ENCODE results near the gene TEAD4. TPM values are rescaled to one million over a fixed set of nuclear protein-coding genes. Genes with fewer than 3 reads are reported as not detected.

TEAD4 gene
- polyA plus RNA-seq, 10 donors = 58.6 to 96.7 (median 85.3) TPM

DNA sequence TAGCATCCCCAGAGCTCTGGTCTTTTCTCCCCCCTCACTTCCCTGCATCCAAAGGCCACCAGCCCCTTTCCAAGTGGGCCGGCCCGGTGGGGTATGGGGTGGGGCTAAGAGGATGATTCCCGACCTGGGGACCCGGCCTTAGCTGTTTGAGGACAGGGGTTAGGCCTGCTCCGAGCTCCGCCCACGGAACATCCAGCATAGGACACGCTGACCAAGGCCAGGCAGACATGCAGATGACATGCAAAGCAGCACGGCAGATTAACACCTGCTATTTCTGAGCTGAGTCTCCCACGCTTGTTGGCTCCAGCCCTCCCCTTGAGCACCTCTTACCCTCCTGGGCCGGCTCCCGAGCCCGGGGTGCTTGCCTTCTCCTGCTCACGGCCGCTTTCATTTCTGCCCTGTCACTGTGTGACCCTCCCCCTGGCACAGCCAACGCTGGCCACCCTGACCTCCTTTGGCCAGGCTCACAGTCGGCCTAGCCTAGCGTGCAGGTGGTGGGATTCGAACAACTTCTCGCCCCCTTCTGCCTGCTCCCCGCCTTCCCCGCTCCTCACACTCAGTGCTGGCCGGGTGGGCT lies 40.2 kb downstream of the TEAD4 start:
- DNase-seq = no peak

DNA sequence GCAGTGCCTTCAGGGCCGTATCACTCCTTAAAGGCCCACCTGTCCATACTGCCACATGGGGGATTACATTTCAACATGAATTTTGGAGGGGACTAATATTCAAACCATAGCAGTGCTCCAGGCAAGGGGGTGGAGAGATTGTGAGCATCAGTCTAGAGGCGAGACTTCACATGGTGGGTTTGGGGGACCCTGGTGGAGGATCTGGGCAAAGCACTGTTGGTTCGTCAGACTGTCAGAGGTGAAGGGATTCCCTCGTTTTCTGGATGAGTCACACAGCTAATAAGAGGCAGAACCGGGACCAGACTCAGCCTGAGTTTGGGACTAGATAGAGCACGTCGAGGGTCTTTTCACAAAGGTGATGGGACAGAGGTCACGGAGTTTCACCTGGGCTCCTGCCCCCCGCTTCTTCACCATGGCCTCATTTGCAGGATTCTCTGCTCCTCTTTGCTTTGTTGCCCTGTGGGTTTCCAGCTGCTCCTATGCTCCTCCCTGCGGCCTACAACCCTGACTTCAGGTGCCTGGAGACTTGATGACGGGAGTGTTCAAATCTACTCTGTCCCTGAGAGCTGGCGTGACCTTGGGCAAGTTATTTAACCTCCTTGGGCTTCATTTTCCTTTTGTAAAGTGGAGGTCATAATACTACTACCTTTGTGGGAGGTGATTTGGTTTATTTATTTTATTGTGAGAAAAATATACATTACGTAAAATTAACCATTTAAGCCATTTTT lies 41.5 kb downstream of the TEAD4 start:
- DNase-seq = no peak

DNA sequence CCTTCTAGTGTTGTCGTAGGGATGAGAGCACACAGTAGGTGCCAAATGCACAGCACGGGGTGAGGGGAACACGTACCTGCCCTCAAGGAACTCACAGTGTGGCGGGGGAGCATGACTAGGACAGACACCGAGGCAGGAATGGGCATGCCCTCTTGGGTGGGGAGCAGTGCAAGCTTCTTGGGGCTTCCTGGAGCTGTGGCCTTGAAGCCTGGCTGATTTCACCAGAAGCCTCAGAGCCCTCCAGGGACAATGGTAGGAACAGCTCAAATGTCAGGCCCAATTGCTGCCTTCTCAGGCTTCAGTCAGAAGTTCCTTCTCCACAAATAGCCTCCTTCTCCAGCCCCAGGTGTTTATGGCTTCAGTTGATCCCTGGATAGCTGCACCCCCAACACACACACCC lies 43.4 kb downstream of the TEAD4 start:
- DNase-seq = peak in 2 of 3 donors; percentile 26 to 40

DNA sequence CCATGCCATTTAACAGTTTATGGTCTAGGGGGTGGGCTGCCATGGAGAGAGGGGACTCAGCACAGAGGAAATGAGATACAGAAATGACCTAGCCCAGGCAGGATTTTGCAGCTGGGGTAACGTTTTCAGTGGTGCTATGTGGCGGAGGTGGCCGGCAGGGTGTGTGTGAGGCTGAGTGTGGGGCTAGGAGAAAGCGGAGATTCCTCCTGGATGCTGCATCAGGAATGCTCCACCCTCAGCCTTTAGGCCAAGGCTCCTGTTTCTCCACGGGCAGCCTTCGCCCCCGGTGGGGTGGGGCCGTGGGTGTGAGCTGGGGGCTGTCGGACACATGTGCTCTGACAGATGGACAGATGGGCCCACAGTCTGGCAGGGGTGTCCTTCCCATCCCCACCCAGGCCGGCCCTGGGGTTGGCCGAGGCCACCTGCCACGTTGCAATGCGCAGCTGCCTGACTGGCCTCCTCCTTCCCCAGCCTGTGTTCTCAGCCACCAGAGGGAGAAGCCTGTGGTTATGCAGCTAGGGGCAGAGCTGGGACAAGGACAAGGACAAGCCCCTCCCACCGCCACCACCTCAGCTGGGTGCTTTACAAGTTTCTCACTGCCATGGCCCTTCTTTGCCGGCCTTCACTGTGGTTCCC lies 44.3 kb downstream of the TEAD4 start:
- DNase-seq = peak; percentile 59 to 68 (median 66)

DNA sequence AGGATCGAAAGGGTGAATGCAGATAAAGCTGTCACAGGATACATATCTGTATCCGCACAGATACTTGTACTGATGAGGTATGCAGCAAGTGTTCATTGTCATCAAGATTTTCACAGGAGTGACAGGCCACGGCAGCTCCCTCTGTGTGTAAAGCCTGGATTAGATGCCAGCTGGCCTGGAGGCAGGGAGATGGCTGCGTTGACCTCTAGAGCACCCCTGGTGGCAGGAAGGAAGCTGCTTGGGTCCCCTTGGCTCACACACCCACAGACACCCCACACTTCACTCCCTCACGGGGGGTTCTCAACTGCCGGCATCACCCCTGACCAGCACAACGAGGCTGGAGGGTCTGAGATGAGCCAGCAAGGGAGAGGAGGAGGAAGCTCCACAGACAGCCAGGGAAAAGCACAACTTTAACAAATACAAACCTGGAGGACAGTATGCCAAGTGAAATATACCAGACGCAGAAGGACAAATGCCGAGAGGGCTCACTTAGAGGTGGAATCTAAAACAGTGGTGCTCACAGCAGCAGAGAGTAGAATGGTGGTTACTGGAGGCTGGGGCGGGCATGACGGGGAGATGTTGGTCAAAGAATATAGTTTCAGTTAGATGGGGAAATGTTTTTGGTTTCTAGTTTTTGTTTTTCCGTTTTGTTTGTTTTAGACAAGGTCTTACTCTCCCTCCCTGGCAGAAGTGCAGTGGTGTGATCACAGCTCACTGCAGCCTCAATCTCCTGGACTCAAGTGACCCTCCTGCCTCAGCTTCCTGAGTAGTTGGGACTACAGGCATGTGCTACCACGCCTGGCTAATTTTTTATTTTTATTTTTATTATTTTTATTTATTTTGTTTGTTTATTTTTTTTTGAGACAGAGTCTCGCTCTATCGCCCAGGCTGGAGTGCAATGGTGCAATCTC lies 45.7 kb downstream of the TEAD4 start:
- peak in 1 of 3 donors; percentile 37 for DNase-seq

DNA sequence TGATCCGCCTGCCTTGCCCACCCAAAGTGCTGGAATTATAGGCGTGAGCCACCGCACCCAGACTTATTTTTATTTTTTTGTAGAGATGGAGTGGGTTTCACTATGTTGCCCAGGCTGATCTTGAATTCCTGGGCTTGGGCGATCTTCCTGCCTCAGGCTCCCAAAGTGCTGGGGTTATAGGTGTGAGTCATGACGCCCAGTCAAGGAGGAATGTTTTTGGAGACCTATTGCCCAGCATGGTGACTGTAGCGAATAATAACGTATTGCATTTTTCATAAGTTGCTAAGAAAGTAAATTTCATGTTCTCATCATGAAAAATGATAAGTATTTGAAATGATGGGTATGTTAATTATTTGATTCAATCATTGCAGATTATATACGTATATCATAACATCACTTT lies 46.5 kb downstream of the TEAD4 start:
- DNase-seq = no peak

DNA sequence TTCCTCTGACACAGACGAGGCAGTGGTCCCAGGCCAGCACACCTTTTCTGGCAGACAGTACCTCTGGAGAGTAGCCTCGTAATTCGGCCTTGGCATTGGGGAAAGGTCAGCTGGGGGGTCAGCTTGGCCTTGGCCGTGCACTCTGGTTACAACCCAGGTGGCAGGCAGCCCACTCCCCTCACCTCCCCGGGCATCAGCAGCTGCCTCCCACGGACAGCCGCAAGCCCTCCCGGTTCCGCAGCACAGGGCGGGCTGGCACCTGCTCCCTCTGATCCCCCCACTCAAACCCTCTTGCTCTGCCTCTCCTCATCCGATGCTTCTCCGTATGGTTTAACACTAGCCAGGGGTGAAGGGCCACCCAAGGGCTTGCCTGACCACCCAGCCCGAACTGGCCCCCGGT lies 50.6 kb downstream of the TEAD4 start:
- DNase-seq = no peak

DNA sequence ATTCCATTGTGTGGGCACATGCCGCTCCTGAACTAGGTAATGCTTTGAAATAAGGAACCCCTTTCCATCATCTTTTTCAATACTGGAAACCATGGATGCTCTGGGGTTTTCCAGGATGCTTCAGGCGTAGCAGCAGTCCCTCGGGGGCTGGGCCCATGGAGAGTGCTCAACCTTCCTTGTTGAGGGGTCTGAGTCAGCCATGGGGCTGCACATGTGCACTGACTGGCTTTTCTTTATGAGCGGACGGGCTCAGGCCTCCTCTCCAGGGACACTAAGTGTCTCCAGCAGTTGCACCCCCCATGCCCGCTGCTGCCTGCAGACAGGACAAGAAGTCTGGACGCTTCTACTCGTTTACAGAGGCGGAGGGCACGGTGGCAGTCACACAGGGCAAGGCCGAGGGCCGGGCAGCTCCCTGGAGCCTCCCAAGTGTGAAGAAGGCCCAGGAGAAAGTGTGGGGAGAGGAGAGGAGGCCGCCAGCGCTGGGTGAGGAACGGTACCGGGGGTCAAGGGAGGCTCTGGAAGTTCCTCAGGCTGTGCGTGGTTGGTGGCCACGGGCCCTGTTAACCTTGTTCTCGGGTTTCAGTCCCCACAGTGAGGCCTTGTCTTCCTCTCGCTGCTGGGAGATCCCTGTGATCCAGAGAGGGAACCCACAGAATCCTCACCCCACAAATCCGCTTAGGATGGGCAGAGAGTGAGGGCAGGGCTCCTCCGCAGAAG lies 51.2 kb downstream of the TEAD4 start:
- DNase-seq = no peak

DNA sequence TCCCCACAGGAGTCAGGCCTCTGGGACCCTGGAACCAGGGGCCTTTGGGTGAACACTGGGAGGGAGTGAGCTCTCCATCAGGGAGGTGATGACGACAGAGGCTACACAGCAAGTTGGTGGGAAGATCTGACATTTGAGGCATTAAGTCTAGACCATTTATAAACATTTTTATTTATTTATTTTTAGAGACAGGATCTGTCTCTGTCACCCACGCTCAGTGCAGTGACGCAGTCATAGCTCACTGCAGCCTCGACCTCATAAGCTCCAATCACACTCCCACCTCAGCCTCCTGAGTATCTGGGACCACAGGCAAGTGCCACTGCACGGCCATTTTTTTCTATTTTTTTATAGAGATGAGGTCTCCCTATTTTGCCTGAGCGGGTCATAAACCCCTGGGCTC lies 53.6 kb downstream of the TEAD4 start:
- DNase-seq = no peak

DNA sequence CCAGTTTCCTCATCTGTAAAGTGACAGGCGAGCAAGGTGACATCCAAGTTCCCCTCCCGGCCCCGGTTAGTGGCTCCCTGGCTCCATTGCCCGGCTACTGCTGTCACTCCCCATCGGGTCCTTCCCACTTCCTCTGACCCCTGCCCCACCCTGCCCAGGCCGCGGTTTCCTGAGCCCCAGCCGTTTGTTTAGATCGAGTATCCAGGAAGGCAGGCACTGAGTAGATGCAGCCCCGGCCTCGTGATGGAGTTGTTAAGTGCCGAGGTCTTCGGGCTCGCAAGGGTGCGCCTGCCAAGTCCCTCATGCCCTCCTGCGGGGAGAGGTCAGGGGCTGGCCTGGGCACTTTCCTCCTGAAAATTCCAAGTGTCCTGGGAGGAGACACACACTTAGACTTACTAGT lies 55.4 kb downstream of the TEAD4 start:
- DNase-seq = no peak

DNA sequence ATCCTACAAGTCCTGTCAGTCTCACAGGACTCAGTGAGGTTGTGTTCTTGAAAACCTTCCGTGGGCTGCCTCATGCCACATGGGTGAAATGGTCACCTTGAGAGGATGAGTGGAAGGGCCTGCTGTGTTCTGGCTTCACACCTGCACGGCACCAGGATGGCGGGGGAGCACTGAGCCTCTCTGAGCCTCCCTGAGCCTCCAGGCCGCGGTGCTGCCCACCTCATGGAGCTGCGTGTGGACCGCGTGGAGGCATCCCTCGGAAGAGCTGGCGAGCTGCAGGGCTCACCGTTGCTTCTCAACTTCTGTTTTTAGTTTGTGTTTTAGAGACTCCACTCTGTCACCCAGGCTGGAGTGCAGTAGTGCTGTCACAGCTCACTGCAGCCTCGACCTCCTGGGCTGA lies 56.2 kb downstream of the TEAD4 start:
- DNase-seq = no peak

DNA sequence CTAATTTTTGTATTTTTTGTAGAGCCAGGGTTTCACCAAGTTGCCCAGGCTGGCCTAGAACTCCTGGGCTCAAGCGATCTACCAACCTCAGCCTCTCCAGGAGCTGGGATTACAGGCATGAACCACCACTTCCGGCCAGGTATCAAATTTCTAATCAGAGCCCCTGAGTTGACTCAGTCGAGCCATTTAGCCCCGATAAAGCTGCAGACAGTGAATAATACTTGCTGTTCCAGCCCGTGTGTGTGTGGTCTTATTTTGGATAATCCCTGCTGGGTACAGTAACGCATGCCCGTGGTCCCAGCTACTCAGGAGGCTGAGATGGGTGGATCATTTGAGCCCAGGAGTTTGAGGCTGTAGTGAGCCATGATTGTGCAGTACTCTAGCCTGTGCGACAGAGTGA lies 57.0 kb downstream of the TEAD4 start:
- no peak for DNase-seq

DNA sequence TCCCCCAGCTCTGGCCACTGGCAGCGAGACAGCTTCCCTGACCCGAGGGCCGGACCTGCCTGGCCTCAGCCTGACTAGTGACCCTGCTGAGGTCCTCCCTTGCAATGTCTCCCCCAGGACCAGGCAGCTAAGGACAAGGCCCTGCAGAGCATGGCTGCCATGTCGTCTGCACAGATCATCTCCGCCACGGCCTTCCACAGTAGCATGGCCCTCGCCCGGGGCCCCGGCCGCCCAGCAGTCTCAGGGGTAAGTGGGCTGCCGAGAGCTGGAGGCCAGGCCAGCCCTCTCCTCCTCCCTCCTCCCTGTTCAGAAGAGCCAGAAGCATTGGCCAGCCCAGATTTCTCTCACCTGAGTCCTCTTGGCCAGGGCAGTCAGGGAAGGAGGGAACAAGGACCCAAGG lies 58.1 kb downstream of the TEAD4 start:
- no peak for DNase-seq

DNA sequence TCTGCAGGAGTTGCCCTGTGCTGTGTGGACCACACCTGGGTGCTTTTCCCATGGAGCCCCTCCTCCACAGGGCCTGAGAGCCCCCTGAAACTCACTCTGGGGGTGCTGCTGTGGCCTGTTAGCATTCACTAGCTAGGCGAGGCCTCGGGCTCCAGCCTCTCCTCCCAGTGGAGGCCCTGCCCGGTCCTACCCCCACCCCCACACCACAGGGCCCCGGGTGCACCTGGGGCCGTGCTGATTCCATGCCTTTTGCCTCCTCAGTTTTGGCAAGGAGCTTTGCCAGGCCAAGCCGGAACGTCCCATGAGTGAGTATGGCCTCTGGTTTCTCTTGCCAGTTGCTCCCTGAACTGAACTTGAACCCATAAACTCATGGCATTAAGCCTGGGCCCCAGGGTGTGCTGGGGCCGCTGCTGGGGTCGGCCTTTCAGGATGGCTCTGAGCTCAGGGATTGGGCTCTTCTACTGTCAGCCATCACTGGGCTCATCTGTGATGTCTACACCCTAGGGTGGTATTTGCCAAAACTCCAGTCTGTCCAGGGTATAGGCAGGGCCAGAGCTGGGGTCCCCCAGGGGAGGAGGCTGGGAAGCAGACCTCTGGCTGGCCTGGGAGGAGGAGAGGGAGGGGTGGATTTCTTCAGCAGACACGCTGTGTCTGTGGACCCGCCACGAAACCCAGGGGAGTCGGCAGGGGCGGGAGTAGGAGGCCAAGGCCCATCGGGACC lies 59.2 kb downstream of the TEAD4 start:
- DNase-seq = no peak

DNA sequence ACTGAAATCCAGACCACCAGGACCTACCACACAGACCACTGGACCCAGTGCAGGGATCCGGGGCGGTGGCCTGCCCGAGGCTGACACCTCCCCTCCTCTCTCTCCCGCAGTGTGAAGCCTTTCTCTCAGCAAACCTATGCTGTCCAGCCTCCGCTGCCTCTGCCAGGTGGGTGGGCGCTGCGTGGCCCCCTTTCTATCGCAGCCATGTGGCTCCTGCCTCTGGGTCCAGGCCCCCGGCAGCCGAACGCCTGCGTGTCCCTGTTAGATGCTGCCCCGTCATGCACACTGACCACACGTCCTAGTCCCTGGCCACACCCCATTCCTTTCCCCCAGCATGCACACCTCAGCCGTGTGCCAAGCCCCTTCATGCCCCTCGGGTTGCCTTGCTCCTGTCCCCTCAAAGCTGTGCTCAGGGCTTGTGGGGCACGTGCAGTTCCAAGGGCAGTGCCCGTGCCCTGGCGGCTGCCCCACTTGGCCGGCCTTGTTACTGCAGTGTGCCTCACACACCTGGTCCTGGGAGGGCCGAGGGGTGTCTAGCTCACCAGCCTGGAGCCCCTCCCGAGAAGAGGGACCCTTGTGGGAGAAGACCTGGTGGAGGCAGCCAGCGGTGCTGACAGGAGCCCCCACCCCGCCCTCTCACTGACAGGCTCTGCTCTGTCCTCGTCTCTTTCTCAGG lies 59.9 kb downstream of the TEAD4 start:
- DNase-seq = no peak

DNA sequence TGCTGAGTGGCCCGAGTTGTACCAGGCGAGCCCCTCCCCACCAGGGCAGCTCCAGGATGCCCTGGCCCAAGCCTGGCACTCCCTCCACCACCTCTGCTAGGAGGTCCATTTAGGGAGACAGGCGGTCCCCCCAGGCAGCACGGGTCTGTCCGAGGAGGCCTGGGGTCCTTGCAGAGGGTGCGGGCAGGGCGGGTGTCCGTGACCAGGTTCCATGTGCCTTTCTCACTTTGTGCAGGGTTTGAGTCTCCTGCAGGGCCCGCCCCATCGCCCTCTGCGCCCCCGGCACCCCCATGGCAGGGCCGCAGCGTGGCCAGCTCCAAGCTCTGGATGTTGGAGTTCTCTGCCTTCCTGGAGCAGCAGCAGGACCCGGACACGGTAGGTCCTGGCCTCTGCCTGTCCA lies 61.2 kb downstream of the TEAD4 start:
- DNase-seq = no peak

DNA sequence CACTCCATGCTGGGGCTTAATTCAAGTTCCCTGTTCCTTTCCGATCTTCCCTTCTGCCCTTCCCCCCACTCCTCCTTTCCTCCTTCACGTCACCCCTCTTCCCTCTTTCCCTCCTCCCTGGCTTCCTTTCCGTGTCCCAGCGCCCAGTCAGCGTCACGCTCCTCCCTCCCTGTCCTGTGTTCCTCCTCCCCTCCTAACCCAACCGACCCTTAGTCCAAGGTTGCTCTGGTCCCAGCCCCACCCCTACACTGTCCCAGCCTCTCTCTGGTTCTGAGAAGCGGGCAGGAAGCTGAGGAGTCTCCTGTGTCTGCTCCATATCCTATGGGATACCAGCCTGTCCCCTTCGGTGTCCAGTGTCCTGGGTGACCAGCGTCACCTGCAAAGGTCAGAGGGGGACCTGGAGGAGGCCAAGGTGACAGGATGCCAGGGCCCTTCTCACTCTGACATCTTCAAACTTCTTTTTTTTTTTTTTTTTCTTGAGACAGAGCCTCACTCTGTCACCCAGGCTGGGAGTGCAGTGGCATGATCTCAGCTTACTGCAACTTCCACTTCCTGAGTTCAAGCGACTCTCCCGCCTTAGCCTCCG lies 61.7 kb downstream of the TEAD4 start:
- no peak for DNase-seq

DNA sequence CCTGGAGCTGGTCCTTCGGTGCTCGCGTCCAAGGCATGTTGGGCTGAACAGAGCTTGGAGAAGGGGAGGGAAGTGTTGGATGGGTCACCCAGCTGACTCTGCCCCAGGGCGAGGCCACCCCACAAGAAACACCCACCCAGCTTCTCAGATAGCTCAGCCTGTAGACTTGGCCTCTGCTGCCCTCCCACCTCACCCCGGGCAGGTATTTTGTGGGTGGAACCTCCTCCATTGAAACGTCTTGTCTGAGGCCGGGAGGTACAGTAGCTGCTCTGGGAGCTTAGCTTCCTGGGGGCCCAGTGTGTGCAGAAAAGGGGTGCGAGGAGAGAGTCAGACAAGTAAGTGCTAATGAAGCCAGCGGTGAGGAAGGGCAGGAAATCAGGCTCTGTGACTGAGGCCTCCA lies 63.2 kb downstream of the TEAD4 start:
- DNase-seq = no peak

DNA sequence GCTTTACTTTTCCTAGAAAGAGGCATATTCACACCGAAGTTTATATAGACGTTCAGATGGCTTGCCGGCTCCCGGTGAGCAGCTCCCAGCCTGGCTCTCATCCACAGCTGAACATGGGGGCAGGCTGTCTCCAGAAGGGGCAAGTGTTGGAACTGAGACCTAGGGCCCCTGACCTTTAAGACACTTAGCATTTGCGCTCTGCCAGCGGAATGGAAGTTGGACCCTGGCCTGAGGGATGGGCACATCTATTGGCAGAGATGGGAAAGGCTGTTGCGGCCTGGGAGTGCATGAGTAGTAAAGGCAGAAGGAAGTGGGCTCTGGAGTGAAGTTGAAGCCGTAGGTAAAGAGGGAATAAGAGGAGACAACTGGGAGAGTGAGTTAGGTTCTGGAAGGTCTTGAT lies 63.8 kb downstream of the TEAD4 start:
- DNase-seq = no peak

DNA sequence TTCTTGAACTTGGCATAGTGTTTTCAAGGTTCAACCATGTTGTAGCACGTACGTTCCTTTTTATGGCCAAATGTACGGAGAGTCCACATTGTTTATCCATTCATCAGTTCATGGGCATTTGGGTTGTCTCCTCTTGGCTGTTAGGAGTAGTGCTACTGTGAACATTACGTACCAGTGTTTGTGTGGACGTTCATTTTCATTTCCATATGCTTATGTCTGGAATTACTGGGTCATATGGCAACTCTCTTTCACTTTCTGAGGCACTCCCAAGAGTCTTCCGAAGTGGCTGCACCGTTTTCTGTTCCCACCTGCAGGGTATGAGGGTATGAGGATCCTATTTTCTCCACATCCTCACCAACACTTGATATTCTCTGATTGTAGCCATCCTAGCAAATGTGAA lies 68.9 kb downstream of the TEAD4 start:
- DNase-seq = no peak

All from muscle of back (tissue), 11 donors.